Measurements from ENCODE around the gene LRRIQ4.

LRRIQ4 gene

DNA sequence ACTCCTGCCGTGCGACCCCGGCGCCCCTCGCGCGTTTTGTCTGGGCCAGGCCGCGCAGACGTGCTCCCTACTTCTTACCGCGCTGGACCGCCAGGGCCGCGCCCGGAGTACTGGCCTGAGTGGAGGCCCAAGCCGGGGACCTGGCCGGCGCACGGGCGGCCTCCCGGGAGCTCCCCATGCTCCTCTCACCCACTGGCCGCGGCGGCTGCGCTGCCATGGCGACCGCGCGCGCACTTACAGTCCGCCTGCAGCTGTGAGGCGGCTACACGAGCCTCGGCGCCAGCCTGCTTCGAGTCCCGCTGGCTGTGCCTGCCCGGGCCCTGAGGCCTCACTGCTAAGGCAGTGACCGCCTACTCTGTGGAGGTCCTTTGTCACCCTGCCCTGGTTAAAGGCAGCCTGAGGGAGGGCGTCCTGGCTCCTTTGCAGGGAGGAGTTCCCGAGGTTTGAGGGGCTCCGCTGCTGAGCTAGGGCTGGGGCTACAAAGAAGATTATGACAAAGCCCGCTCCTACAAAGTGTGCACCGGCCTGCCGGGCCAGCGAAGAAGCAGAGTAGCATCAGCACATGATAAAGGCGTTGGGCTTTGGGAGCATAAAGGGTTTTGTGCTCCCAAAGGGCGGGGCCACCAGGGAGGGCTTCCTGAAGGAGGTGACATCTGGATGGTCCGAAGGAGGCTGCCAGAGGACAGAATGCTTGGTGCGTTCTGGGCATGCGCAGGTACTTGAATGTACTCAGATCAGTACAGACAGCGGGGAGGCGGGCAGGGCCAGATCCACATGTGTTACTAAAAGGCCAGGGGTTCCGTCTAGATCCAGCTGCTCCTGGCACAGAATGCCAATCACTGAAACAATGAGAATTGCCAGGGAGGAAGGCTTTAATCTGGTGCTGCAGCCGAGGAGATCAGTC lies at the start of gene LRRIQ4, which contains the start of gene LRRC34:
Gene LRRIQ4 (plus strand): TSS at position 539 of the 904 bp plus-strand sequence. CDS start 9,052 bp downstream, outside the sequence.
Gene LRRC34 (minus strand): TSS at position 573 of the 904 bp plus-strand sequence. CDS start 356 bp downstream, at position 217.
- peak within 1 kb of the TSS; percentile 78 for H2AFZ ChIP-seq (ENCODE audit: low read depth, low read length, severe bottlenecking)
- peaks cover 9% of the 10 kb centered on the region; the same call in 1 of the 2 replicates for H3F3A ChIP-seq (ENCODE audit: insufficient read depth)
- H3K4me2 ChIP-seq (ENCODE audit: low read depth, low read length, poor library complexity, severe bottlenecking), result peak within 1 kb of the TSS; percentile 62
- no peaks in the 10 kb centered on the region for H3K9me3 ChIP-seq (ENCODE audit: insufficient read depth, low read length)
- TF ChIP-seq EZH2phosphoT487 (conservative IDR thresholded peaks at IDR 0.05; ENCODE audit: low read length), result no peak
- TF ChIP-seq, protein P1, sequence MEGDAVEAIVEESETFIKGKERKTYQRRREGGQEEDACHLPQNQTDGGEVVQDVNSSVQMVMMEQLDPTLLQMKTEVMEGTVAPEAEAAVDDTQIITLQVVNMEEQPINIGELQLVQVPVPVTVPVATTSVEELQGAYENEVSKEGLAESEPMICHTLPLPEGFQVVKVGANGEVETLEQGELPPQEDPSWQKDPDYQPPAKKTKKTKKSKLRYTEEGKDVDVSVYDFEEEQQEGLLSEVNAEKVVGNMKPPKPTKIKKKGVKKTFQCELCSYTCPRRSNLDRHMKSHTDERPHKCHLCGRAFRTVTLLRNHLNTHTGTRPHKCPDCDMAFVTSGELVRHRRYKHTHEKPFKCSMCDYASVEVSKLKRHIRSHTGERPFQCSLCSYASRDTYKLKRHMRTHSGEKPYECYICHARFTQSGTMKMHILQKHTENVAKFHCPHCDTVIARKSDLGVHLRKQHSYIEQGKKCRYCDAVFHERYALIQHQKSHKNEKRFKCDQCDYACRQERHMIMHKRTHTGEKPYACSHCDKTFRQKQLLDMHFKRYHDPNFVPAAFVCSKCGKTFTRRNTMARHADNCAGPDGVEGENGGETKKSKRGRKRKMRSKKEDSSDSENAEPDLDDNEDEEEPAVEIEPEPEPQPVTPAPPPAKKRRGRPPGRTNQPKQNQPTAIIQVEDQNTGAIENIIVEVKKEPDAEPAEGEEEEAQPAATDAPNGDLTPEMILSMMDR (IDR thresholded peaks at IDR 0.05; ENCODE audit: insufficient read depth, low read length, poor library complexity, severe bottlenecking), result no peak
- peak within 1 kb of the TSS; percentile 36 for H3K4me3 ChIP-seq (ENCODE audit: insufficient read depth, low read length, poor library complexity, severe bottlenecking)
- H3K27ac ChIP-seq (ENCODE audit: low read depth, low read length), result no peak within 1 kb of the TSS
- no peaks in the 10 kb centered on the region for H3K79me2 ChIP-seq (ENCODE audit: insufficient read depth, low read length)
- no peaks in the 10 kb centered on the region for H3K36me3 ChIP-seq (ENCODE audit: low read length)
- peak within 1 kb of the TSS; percentile 39 for H3K9ac ChIP-seq (ENCODE audit: low read length)
- no peaks in the 10 kb centered on the region for H3K9me2 ChIP-seq (replicated peaks; ENCODE audit: insufficient read depth, low read length)
- H4K20me1 ChIP-seq (ENCODE audit: low read depth, low read length), result no peaks in the 10 kb centered on the region
- no peaks in the 10 kb centered on the region for H3K27me3 ChIP-seq (ENCODE audit: low read length)

- H3K27me3 ChIP-seq (ENCODE audit: low read length), result no peaks in the 10 kb centered on the region
- no peaks in the 10 kb centered on the region for H3K36me3 ChIP-seq (ENCODE audit: low read length)
- peak overlapping the region; percentile 79 for H3K4me2 ChIP-seq (ENCODE audit: low read depth, low read length, poor library complexity, severe bottlenecking)
- no peak for TF ChIP-seq EZH2phosphoT487 (conservative IDR thresholded peaks at IDR 0.05; ENCODE audit: low read length)
- TF ChIP-seq, protein P1 (IDR thresholded peaks at IDR 0.05; ENCODE audit: insufficient read depth, low read length, poor library complexity, severe bottlenecking), result no peak
- H3K4me3 ChIP-seq (ENCODE audit: insufficient read depth, low read length, poor library complexity, severe bottlenecking), result peak overlapping the region; percentile 64
- peaks cover 36% of the 10 kb centered on the region for H3F3A ChIP-seq (ENCODE audit: insufficient read depth)
- peak overlapping the region; percentile 56 for H2AFZ ChIP-seq (ENCODE audit: low read depth, low read length, severe bottlenecking)
- peak overlapping the region; percentile 67 for H3K9ac ChIP-seq (ENCODE audit: low read length)
- no peaks in the 10 kb centered on the region for H3K9me3 ChIP-seq (ENCODE audit: insufficient read depth, low read length)
- no peaks in the 10 kb centered on the region for H4K20me1 ChIP-seq (ENCODE audit: low read depth, low read length)
- H3K79me2 ChIP-seq (ENCODE audit: insufficient read depth, low read length), result no peaks in the 10 kb centered on the region
- H3K9me2 ChIP-seq (replicated peaks; ENCODE audit: insufficient read depth, low read length), result no peaks in the 10 kb centered on the region
- H3K27ac ChIP-seq (ENCODE audit: low read depth, low read length), result peak overlapping the region; percentile 67
Observed at GRCh38 chr3:169764312-169764881, 48.3 kb upstream of the LRRIQ4 start.

DNA sequence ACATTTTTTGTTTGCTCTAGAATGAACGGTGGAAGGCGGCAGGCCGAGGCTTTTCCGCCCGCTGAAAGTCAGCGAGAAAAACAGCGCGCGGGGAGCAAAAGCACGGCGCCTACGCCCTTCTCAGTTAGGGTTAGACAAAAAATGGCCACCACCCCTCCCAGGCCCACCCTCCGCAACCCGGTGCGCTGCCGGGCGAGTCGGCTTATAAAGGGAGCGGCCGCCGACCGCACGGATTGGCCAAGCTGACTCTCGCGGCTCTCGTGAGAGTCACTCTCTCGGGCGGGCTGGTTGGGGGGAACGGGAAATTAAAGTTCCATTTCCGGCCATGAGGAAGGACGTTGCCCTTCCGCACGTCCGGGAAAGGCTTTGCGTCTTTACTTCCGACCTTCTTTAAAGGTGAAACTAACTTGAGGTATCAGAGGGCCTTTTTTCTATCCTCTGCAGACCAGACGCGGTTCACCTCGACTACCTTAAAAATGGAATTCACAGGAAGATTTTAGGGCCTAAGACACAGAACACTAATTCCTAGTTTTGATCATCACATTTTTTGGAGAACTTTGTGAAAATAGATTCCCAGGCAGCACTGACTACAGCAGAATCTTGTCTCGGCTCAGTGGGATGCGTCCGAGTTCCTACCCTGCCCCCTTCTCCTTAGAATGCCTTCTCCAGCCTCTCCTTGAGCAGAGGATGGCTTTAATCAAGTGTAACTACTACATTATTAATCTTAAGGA lies 47.6 kb upstream of the LRRIQ4 start, which contains the start of gene TERC:
Gene TERC (minus strand): TSS at position 179 of the 731 bp plus-strand sequence.
- Histone ChIP-seq H2AFZ (ENCODE audit: low read depth, low read length, severe bottlenecking) (peak within 1 kb of the TSS; percentile 56), H3K4me2 (ENCODE audit: low read depth, low read length, poor library complexity, severe bottlenecking) (peak within 1 kb of the TSS; percentile 79), H3F3A (ENCODE audit: insufficient read depth) (peaks cover 40% of the 10 kb centered on the region), H3K36me3 (ENCODE audit: low read length) (no peaks in the 10 kb centered on the region), H4K20me1 (ENCODE audit: low read depth, low read length) (no peaks in the 10 kb centered on the region), H3K9ac (ENCODE audit: low read length) (peak within 1 kb of the TSS; percentile 67), H3K27ac (ENCODE audit: low read depth, low read length) (peak within 1 kb of the TSS; percentile 67), H3K9me3 (ENCODE audit: insufficient read depth, low read length) (no peaks in the 10 kb centered on the region), H3K27me3 (ENCODE audit: low read length) (no peaks in the 10 kb centered on the region), H3K79me2 (ENCODE audit: insufficient read depth, low read length) (no peaks in the 10 kb centered on the region), H3K4me3 (ENCODE audit: insufficient read depth, low read length, poor library complexity, severe bottlenecking) (peak within 1 kb of the TSS; percentile 64), H3K9me2 (replicated peaks; ENCODE audit: insufficient read depth, low read length) (no peaks in the 10 kb centered on the region)
- no peak for TF ChIP-seq EZH2phosphoT487 (conservative IDR thresholded peaks at IDR 0.05; ENCODE audit: low read length)
- TF ChIP-seq, protein P1 (IDR thresholded peaks at IDR 0.05; ENCODE audit: insufficient read depth, low read length, poor library complexity, severe bottlenecking), result no peak
